ENCODE data around the gene ANKS3. TPM values are rescaled to one million over a fixed set of nuclear protein-coding genes. Genes with fewer than 3 reads are reported as not detected.

ANKS3 gene
- total RNA-seq, 2 experiments from 2014 or later: 10.0 to 10.2 TPM

- Mint-ChIP-seq H3K27me3 (no peaks in the 10 kb centered on the region), H3K27ac (peak overlapping the region; percentile 31), H3K36me3 (ENCODE audit: low read depth) (peaks cover 34% of the 10 kb centered on the region), H3K9me3 (no peaks in the 10 kb centered on the region), H3K4me3 (no peak overlapping the region), H3K4me1 (peaks cover 22% of the 10 kb centered on the region)
- peak; percentile 35 for DNase-seq
- ChIA-PET POLR2A (interaction anchor here (0.7 to 1.9 kb wide), 4 partner anchors 11 to 174 kb away, joined by 3 to 6 read pairs (median 4); partner anchors contain the start of gene HMOX2), CTCF (interaction anchor here (0.7 to 1.9 kb wide), 13 partner anchors 8 to 818 kb away, joined by 3 to 14 read pairs (median 6); partner anchors contain the start of genes ANKS3, DNAAF8 and MGRN1)
Observed at GRCh38 chr16:4649744-4650442, 84.2 kb downstream of the ANKS3 start.

GRCh38 chr16:4648917-4649316 lies 85.2 kb downstream of the ANKS3 start:
- Mint-ChIP-seq H3K36me3 (ENCODE audit: low read depth) (peaks cover 27% of the 10 kb centered on the region), H3K27me3 (no peaks in the 10 kb centered on the region), H3K27ac (peak overlapping the region; percentile 58), H3K4me1 (peaks cover 22% of the 10 kb centered on the region), H3K4me3 (peak overlapping the region; percentile 21), H3K9me3 (no peaks in the 10 kb centered on the region)
- ChIA-PET POLR2A (interaction anchor here (0.7 to 1.9 kb wide), 2 partner anchors 23 to 173 kb away, joined by 4 to 6 read pairs; partner anchors contain the start of gene HMOX2), CTCF (interaction anchor here (1.9 kb wide), 1 partner anchor 11 kb away, joined by 14 read pairs; no protein-coding TSS in a partner anchor)
- DNase-seq: no peak

DNA sequence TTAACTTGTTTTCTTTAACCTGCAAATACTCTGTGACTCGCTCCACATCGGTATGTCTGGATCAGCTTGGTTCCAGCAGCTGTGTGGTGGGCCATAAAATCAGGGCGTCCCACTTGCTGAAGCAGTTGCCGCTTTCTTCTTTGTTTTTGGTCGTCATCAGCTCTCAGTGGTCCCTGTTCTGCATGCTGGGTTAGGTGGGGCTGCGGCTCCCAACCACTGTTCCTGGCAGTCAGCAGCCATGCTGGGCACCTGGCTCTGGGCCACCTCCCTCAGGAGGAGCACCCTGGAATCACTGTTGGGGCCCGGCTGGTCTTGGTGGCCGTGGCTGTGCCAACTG lies 86.5 kb downstream of the ANKS3 start:
- no peak for DNase-seq
- POLR2A ChIA-PET: no interaction called here
- Mint-ChIP-seq H3K27me3 (no peaks in the 10 kb centered on the region), H3K36me3 (ENCODE audit: low read depth) (peaks cover 22% of the 10 kb centered on the region), H3K4me3 (no peak overlapping the region), H3K27ac (no peak overlapping the region), H3K9me3 (no peaks in the 10 kb centered on the region), H3K4me1 (peaks cover 23% of the 10 kb centered on the region)
- CTCF ChIA-PET: no interaction called here

GRCh38 chr16:4646773-4647643 lies 87.1 kb downstream of the ANKS3 start:
- CTCF ChIA-PET: no interaction called here

More at GRCh38 chr16:4646773-4647643, 87.1 kb downstream of the ANKS3 start:
- Mint-ChIP-seq H3K9me3 (no peaks in the 10 kb centered on the region), H3K4me1 (peaks cover 23% of the 10 kb centered on the region), H3K4me3 (no peak overlapping the region), H3K36me3 (ENCODE audit: low read depth) (peaks cover 22% of the 10 kb centered on the region), H3K27ac (no peak overlapping the region), H3K27me3 (no peaks in the 10 kb centered on the region)
- no peak for DNase-seq
- POLR2A ChIA-PET: no interaction called here

Other genes starting within 250 kb of the ANKS3 start
- 10 to 100 TPM; 28.7 to 30.7 TPM for gene CDIP1, start 195.5 kb downstream of the ANKS3 start, total RNA-seq
- gene C16orf96, start 177.9 kb downstream of the ANKS3 start, total RNA-seq: under 1 TPM in 1 of 2 experiments, not detected in 1; 0.05 TPM
- gene UBALD1, start 119.4 kb downstream of the ANKS3 start, total RNA-seq: 10 to 100 TPM; 15.9 to 19.3 TPM
- 10 to 100 TPM; 71.8 to 73.3 TPM for gene MGRN1, start 109.4 kb downstream of the ANKS3 start, total RNA-seq
- gene NUDT16L1, start 40.7 kb downstream of the ANKS3 start, total RNA-seq: 10 to 100 TPM; 24.2 to 25.5 TPM
- not detected for gene DNAAF8, start 266 bp upstream of the ANKS3 start, total RNA-seq
- gene ZNF500, start 32.9 kb upstream of the ANKS3 start, total RNA-seq: 10 to 100 TPM; 14.7 to 15.3 TPM
- gene SEPTIN12, start 54.1 kb upstream of the ANKS3 start, total RNA-seq: not detected
- not detected for gene SMIM22, start 61.1 kb upstream of the ANKS3 start, total RNA-seq
- gene ROGDI, start 68.4 kb upstream of the ANKS3 start, total RNA-seq: 1 to 10 TPM; 5.9 to 6.9 TPM
- 10 to 100 TPM; 80.4 to 85.4 TPM for gene GLYR1, start 113.0 kb upstream of the ANKS3 start, total RNA-seq
- gene UBN1, start 113.2 kb upstream of the ANKS3 start, total RNA-seq: 10 to 100 TPM; 39.2 to 39.6 TPM
- gene PPL, start 202.9 kb upstream of the ANKS3 start, total RNA-seq: under 1 TPM in 1 of 2 experiments, not detected in 1; 0.08 TPM
- under 1 TPM in 1 of 2 experiments, not detected in 1; 0.03 TPM for gene SEC14L5, start 224.1 kb upstream of the ANKS3 start, total RNA-seq